Measurements from ENCODE around the gene KRT15. TPM values are rescaled to one million over a fixed set of nuclear protein-coding genes. Genes with fewer than 3 reads are reported as not detected.

KRT15 gene
- total RNA-seq, 2 donors from 2014 or later = not detected

Other genes starting within 250 kb of the KRT15 start
- not detected for gene KRTAP9-7, start 243.2 kb downstream of the KRT15 start, total RNA-seq
- gene KRTAP29-1, start 216.0 kb downstream of the KRT15 start, total RNA-seq = not detected
- gene KRTAP16-1, start 209.6 kb downstream of the KRT15 start, total RNA-seq = not detected
- not detected for gene KRTAP17-1, start 203.2 kb downstream of the KRT15 start, total RNA-seq
- gene KRT33A, start 168.1 kb downstream of the KRT15 start, total RNA-seq = not detected
- gene KRT33B, start 149.1 kb downstream of the KRT15 start, total RNA-seq = not detected
- not detected for gene KRT34, start 136.6 kb downstream of the KRT15 start, total RNA-seq
- gene KRT31, start 121.3 kb downstream of the KRT15 start, total RNA-seq = not detected
- not detected for gene KRT37, start 94.3 kb downstream of the KRT15 start, total RNA-seq
- gene KRT38, start 77.9 kb downstream of the KRT15 start, total RNA-seq = not detected
- not detected for gene KRT32, start 51.5 kb downstream of the KRT15 start, total RNA-seq
- gene KRT35, start 37.7 kb downstream of the KRT15 start, total RNA-seq = not detected
- gene KRT36, start 29.0 kb downstream of the KRT15 start, total RNA-seq = not detected
- not detected for gene KRT13, start 13.3 kb downstream of the KRT15 start, total RNA-seq
- gene KRT19, start 9.4 kb upstream of the KRT15 start, total RNA-seq = not detected
- gene KRT9, start 53.2 kb upstream of the KRT15 start, total RNA-seq = not detected
- gene KRT14, start 68.0 kb upstream of the KRT15 start, total RNA-seq = not detected
- gene KRT16, start 93.9 kb upstream of the KRT15 start, total RNA-seq = not detected
- under 1 TPM in 1 of 2 donors, not detected in 1; 0.50 TPM for gene KRT17, start 105.7 kb upstream of the KRT15 start, total RNA-seq
- gene EIF1, start 170.0 kb upstream of the KRT15 start, total RNA-seq = 1,000 to 10,000 TPM in 1 of 2 donors, 100 to 1,000 TPM in 1; 899 to 1,106 TPM
- not detected for gene GAST, start 193.4 kb upstream of the KRT15 start, total RNA-seq
- gene HAP1, start 215.8 kb upstream of the KRT15 start, total RNA-seq = not detected